Heart right ventricle (tissue), 16 donors: ENCODE results near the gene DIAPH1. TPM values are rescaled to one million over a fixed set of nuclear protein-coding genes. Genes with fewer than 3 reads are reported as not detected.

ENCODE experiments used
- ATAC-seq, 8 donors: fragments of 200-7000 bp; cut with Tn5 transposase; one replicate each; pipeline ENCODE4 v1.9.1; 2020; ENCODE audit warnings: mild to moderate bottlenecking in 8 of 8, moderate library complexity in 8 of 8, moderate number of reproducible peaks in 1 of 8
- DNase-seq, 2 donors: peaks; one replicate each; pipeline ENCODE4 v3.0.0-alpha.2; 2020
- H3K27ac ChIP-seq, 10 donors: fragments of 200-600 bp; sonication (generic) in 2 of 10; one replicate each; pipeline versions ENCODE4 v1.5.0 to v1.8.0; 2020 to 2022; ENCODE audit warnings: mild to moderate bottlenecking in 3 of 10
- H3K27me3 ChIP-seq, 7 donors: fragments of 200-600 bp; one replicate each; pipeline ENCODE4 v1.8.0; 2021 to 2022; ENCODE audit warnings: mild to moderate bottlenecking in 2 of 7
- H3K36me3 ChIP-seq, 9 donors: fragments of 200-600 bp; sonication (generic) in 1 of 9; one replicate each; pipeline versions ENCODE4 v1.5.0 to v1.8.0; 2020 to 2022; ENCODE audit warnings: mild to moderate bottlenecking in 2 of 9
- H3K4me1 ChIP-seq, 9 donors: fragments of 200-600 bp; sonication (generic) in 1 of 9; one replicate each; pipeline versions ENCODE4 v1.5.0 to v1.8.0; 2020 to 2022; ENCODE audit warnings: mild to moderate bottlenecking in 4 of 9
- H3K4me3 ChIP-seq, 10 donors: fragments of 200-600 bp; sonication (generic) in 2 of 10; one replicate each; pipeline versions ENCODE4 v1.5.0 to v1.8.0; 2020 to 2022; ENCODE audit warnings: mild to moderate bottlenecking in 7 of 10, moderate library complexity in 2 of 10
- H3K9me3 ChIP-seq, 11 donors: fragments of 200-600 bp in 10 of 11; sonication (generic) in 2 of 11; one replicate each; pipeline versions ENCODE4 v1.5.0 to v1.8.0; 2013 to 2022; ENCODE audit warnings: mild to moderate bottlenecking in 2 of 11, control low read depth in 1 of 11, moderate library complexity in 1 of 11
- CTCF ChIP-seq, 9 donors: fragments of 200-600 bp; sonication (generic) in 2 of 9; IDR thresholded peaks; one replicate each; pipeline versions ENCODE4 v1.5.0 to v1.8.0; 2021 to 2022; ENCODE audit warnings: antibody characterized with exemption in 9 of 9, mild to moderate bottlenecking in 5 of 9, moderate library complexity in 1 of 9
- WGBS, 2 donors: extraction: QIAGEN DNeasy Blood & Tissue Kit; methylation state at CpG; one replicate each; pipeline ENCODE4 v1.1.7; 2013; ENCODE audit warnings: inconsistent platforms in 1 of 2; 5-methylcytosine and 5-hydroxymethylcytosine counted together
- intact Hi-C, 10 donors: fragments of 100-400 bp; cut with DNase I; formaldehyde crosslinking; loops; one replicate each; pipeline versions ENCODE4 v1.11.1 to v1.14.2; 2022
- polyA plus RNA-seq, 2 donors: library from polyadenylated mRNA; stranded (reverse); fragments of 200-250 nt; gene quantifications; one replicate each; pipeline ENCODE4 v1.2.3, GENCODE V29; 2013
- total RNA-seq, 10 donors: library from RNA; stranded (reverse); fragmentation: NEBNext Ultra II Directional in 3 of 10; extraction: Animal tissue kit (Norgen Biotek cat#: 25700) in 3 of 10; gene quantifications; one replicate each; pipeline versions ENCODE4 v1.2.1 to v1.2.4, GENCODE V29; 2021 to 2023
- donor health status: Arrhythmogenic right ventricular cardiomyopathy.
- donor health status: ischemic (EF 13 %, LVEDD 7.1; RV severe dilation, severe dysfunction).
- donor health status: healthy with polysubstance abuse.
- donor health status: DM: no; HTN: yes; CAD: no.
- donor health status: DM: no; HTN: no; CAD: no.
- donor health status: ischemic (EF 25% LVEDD 6.9; RV normal size, moderate dysfunction).
- donor health status: ischemic (EF 25% LVEDD 5.7; RV mildly dilated, moderate dysfunction).
- donor health status: healthy.
- donor health status: DM: yes; HTN: yes; CAD: no.
- donor health status: Ischemic cardiomyopathy.
- donor health status: ischemic (EF 35%, LVEDD 5.7; RV mildly dilated, moderate dysfunction).
- donor health status: nonischemic (EF 11% LVEDD 7.7; RV severe dilation, severe dysfunction).
- donor health status: DM: yes; HTN: yes; CAD: no.
- donor health status: PGD.
- donor health status: ischemic (EF 29% LVEDD 5.4; RV normal size, mild dysfunction).
- donor health status: nonischemic (EF 23%, LVEDD 6.1; RV moderate dilation, normal function).

DIAPH1 gene
- total and polyA plus RNA-seq, 12 donors, result 27.3 to 93.2 (median 45.6) TPM

GRCh38 chr5:141640051-141640415, 21.2 kb upstream of the DIAPH1 start:
- H3K27ac ChIP-seq, result no peak overlapping the region
- DNase-seq (no peak), ATAC-seq (no peak)
- no peak overlapping the region for H3K4me3 ChIP-seq
- peaks cover 7 to 28% (median 25%) of the 10 kb centered on the region in 9 donors for H3K4me1 ChIP-seq
- WGBS, 2 donors, result 88 to 98% methylated on average over 3 of the region's 3 CpGs
- H3K27me3 ChIP-seq, result peaks cover 0 to 3% (median 0%) of the 10 kb centered on the region in 7 donors
- TF ChIP-seq CTCF (IDR thresholded peaks at IDR 0.05), result no peak
- H3K9me3 ChIP-seq, result no peaks in the 10 kb centered on the region
- intact Hi-C loops, result no loop called here
- peaks cover 0 to 41% (median 0%) of the 10 kb centered on the region in 9 donors for H3K36me3 ChIP-seq

- no peak for TF ChIP-seq CTCF (IDR thresholded peaks at IDR 0.05)
- H3K36me3 ChIP-seq, result peaks cover 0 to 41% (median 0%) of the 10 kb centered on the region in 9 donors
- peaks cover 7 to 34% (median 27%) of the 10 kb centered on the region in 9 donors for H3K4me1 ChIP-seq
- ATAC-seq (no peak), DNase-seq (no peak)
- no peaks in the 10 kb centered on the region for H3K9me3 ChIP-seq
- peaks cover 0 to 3% (median 0%) of the 10 kb centered on the region in 7 donors for H3K27me3 ChIP-seq
- intact Hi-C loops, result no loop called here
- WGBS, 2 donors, result 88 to 95% methylated on average over 12 of the region's 12 CpGs
- no peak overlapping the region for H3K4me3 ChIP-seq
- H3K27ac ChIP-seq, result no peak overlapping the region
Measured at GRCh38 chr5:141639357-141640050, 20.7 kb upstream of the DIAPH1 start.

GRCh38 chr5:141638771-141639170, 20.0 kb upstream of the DIAPH1 start:
- ATAC-seq (no peak), DNase-seq (no peak)
- Histone ChIP-seq H3K9me3 (no peaks in the 10 kb centered on the region), H3K36me3 (peaks cover 0 to 41% (median 0%) of the 10 kb centered on the region in 9 donors), H3K4me3 (no peak overlapping the region), H3K27me3 (peaks cover 0 to 3% (median 0%) of the 10 kb centered on the region in 7 donors), H3K4me1 (peaks cover 7 to 41% (median 31%) of the 10 kb centered on the region in 9 donors), H3K27ac (no peak overlapping the region)
- intact Hi-C loops, result no loop called here
- WGBS, 2 donors, result 87 to 92% methylated on average over 2 of the region's 2 CpGs
- no peak for TF ChIP-seq CTCF (IDR thresholded peaks at IDR 0.05)

GRCh38 chr5:141637767-141638419, 19.1 kb upstream of the DIAPH1 start:
- intact Hi-C loops, result no loop called here
- Histone ChIP-seq H3K27me3 (peaks cover 0 to 3% (median 0%) of the 10 kb centered on the region in 7 donors), H3K9me3 (no peaks in the 10 kb centered on the region), H3K36me3 (peaks cover 0 to 40% (median 0%) of the 10 kb centered on the region in 9 donors), H3K4me1 (peaks cover 7 to 48% (median 31%) of the 10 kb centered on the region in 9 donors), H3K27ac (peak overlapping the region in 1 of 10 donors; percentile 89), H3K4me3 (peak overlapping the region; percentile 59 to 94 (median 86))
- ATAC-seq (peak; percentile 14 to 58 (median 49)), DNase-seq (peak; percentile 62 to 66)
- WGBS, 2 donors, result 5 to 6% methylated on average over 40 of the region's 40 CpGs
- peak in 7 of 9 donors; percentile 23 to 48 (median 32) for TF ChIP-seq CTCF (IDR thresholded peaks at IDR 0.05)
